Erythroblast (primary cell): ENCODE results near the gene DHRSX.
"Not testable (repeated sequence)": the region's sequence is repeated elsewhere in the genome, so short reads cannot be mapped to it uniquely, and the experiment has no call there.

Source experiments
- DNase-seq, 2 experiments: peaks; one replicate each; lab custom pipeline; 2025; lab: John Stamatoyannopoulos, UW
- GATA1 ChIP-seq: IDR thresholded peaks from 2 replicates; pipeline ENCODE4 v1.6.1; 2011; ENCODE audit warnings: low read depth, mild to moderate bottlenecking, control low read depth, low read length, moderate library complexity
- POLR2A ChIP-seq: IDR thresholded peaks from 2 replicates; pipeline ENCODE4 v1.6.1; 2011; ENCODE audit warnings: mild to moderate bottlenecking, low read length

Gene DHRSX

GRCh38 chrX:2434270-2435163 lies 66.3 kb downstream of the DHRSX start:
- TF ChIP-seq POLR2A = no peak
- no peak for TF ChIP-seq GATA1
- no peak for DNase-seq

GRCh38 chrX:2432298-2432863 lies 68.4 kb downstream of the DHRSX start:
- TF ChIP-seq GATA1 (no peak), POLR2A (no peak)
- DNase-seq = no peak

GRCh38 chrX:2430265-2430825 lies 70.4 kb downstream of the DHRSX start:
- DNase-seq = no peak

GRCh38 chrX:2427737-2428136 lies 73.0 kb downstream of the DHRSX start:
- TF ChIP-seq POLR2A (no peak), GATA1 (no peak)
- no peak for DNase-seq

More at GRCh38 chrX:2430265-2430825, 70.4 kb downstream of the DHRSX start:
- no peak for TF ChIP-seq POLR2A
- no peak for TF ChIP-seq GATA1

DNA sequence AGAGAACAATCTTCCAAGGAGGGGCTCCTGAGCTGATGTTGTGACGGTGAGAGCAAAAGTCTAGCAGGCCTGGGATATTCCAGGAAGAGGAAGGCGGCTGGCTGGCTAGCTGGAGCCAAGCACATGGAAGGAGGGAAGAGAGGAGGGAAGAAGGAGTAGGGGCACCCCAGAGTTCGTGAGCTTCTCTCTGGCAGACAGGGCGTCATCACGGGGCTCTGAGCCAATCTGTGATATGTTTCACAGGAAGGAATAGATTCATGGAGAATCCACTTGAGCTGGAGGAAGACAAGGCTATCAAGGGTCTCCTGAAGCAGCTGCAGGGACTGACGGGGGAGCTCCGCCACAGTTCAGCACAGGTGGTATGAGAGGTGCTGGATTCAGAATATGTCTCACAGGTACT lies 73.6 kb downstream of the DHRSX start:
- DNase-seq = no peak
- TF ChIP-seq POLR2A (no peak), GATA1 (no peak)

DNA sequence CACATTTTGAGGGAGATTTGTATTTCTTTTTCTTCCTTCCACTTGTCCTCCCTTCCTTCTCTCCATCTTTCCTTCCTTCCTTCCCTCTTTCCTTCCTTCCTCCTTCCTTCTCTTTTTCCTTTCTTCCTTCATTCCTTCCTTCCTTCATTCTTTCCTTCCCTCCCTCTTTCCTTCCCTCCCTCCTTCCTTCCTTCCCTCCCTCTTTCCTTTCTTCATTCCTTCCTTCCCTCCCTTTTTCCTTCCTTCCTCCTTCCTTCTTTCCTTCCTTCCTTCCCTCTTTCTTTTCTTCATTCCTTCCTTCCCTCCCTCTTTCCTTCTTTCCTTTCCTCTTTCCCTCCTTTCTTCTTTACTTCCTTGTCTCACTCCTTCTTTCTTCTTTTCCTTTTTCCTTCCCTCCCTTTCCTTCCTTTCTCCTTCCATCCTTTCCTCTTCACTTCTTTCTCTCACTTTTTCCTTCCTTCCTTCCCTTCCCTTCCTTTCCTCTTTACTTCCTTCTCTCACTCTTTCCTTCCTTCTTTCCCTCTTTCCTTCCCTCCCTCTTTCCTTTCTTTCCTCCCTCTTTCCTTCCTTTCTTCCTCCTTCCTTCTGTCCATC lies 74.4 kb downstream of the DHRSX start:
- no peak for DNase-seq
- no peak for TF ChIP-seq GATA1
- TF ChIP-seq POLR2A = no peak

GRCh38 chrX:2425286-2426071 lies 75.3 kb downstream of the DHRSX start:
- no peak for DNase-seq
- no peak for TF ChIP-seq POLR2A
- no peak for TF ChIP-seq GATA1

DNA sequence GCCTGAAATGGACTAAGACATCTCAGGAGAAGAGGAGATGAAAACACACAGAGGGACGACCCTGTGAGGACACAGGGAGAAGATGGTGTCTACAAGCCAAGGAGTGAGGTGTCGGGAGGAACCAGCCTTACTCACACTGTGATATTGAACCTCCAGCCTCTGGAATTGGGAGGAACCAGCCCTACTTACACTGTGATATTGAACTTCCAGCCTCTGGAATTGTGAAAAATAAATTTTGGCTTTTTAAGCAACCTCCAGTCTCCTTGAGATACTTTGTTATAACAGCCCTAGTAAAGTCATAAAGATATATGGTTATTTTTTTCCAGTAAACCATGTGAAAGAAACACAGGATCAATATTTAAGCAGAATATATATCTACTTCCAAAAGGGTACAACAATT lies 76.5 kb downstream of the DHRSX start:
- TF ChIP-seq GATA1 (no peak), POLR2A (no peak)
- no peak for DNase-seq

- TF ChIP-seq POLR2A (no peak), GATA1 (no peak)
- no peak for DNase-seq
Measured at GRCh38 chrX:2423899-2424298, 76.9 kb downstream of the DHRSX start.

GRCh38 chrX:2423282-2423681 lies 77.5 kb downstream of the DHRSX start:
- TF ChIP-seq GATA1 (no peak), POLR2A (no peak)
- DNase-seq = no peak

- DNase-seq = not testable (repeated sequence)
Measured at GRCh38 chrX:2419418-2419817, 81.4 kb downstream of the DHRSX start.

GRCh38 chrX:2418000-2418399 lies 82.8 kb downstream of the DHRSX start:
- DNase-seq = no peak
- TF ChIP-seq GATA1 = no peak
- no peak for TF ChIP-seq POLR2A

DNA sequence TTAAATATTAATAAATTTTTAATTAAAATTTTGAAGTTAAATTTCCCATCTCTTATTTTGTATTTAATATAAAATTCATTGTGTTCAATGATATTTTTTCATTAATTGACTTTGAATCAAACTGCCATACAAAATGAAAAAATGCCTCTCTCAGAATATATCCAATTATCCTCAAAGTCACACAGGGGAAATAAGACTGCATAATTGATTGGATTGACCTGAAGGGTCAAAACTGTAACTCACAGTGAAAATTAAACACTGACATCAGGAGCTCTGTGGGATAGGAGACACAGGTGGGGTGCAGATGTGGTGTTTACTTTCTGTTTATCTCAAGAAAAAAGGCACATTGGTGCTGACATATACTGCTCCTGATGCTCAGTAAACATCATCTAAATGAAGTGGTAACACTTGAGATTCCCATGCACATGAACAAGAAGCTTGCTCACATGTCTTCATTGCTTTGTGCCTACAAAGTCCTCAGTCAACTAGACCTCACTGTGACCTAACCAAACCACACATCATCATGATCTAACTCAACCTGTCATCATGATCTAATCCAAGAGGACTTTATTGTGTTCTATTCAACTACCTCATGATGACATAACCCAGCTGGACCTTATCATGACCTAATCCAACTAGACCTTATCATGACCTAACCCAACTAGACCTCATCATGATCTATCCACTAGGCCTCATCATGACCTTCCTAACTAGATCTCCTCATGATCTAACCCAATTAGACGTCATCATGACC lies 83.7 kb downstream of the DHRSX start:
- TF ChIP-seq POLR2A (no peak), GATA1 (no peak)
- DNase-seq = no peak
